ENCODE results near the gene KLK1.

GRCh38 chr19:50801107-50801506, 22.5 kb downstream of the KLK1 start:
- TF ChIP-seq CTCF (IDR thresholded peaks at IDR 0.05) (no peak), POLR2AphosphoS5 (IDR thresholded peaks at IDR 0.05; ENCODE audit: insufficient read depth in 1 of 2, low read depth in 1 of 2) (no peak), POLR2A (IDR thresholded peaks at IDR 0.05) (no peak)
